HG02943 (cell line): ENCODE results near the gene POFUT2.
"Not testable (repeated sequence)": the region's sequence is repeated elsewhere in the genome, so short reads cannot be mapped to it uniquely, and the experiment has no call there.

Experiments used
- ATAC-seq: cut with Tn5 transposase; IDR thresholded peaks from one replicate; pipeline ENCODE4 v1.9.1; 2021; ENCODE audit warnings: mild to moderate bottlenecking, low read depth, moderate library complexity; ENCODE audit not compliant: unreplicated experiment

The POFUT2 gene

GRCh38 chr21:45326891-45327440 is 39.3 kb upstream of the POFUT2 start:
- ATAC-seq: no peak

DNA sequence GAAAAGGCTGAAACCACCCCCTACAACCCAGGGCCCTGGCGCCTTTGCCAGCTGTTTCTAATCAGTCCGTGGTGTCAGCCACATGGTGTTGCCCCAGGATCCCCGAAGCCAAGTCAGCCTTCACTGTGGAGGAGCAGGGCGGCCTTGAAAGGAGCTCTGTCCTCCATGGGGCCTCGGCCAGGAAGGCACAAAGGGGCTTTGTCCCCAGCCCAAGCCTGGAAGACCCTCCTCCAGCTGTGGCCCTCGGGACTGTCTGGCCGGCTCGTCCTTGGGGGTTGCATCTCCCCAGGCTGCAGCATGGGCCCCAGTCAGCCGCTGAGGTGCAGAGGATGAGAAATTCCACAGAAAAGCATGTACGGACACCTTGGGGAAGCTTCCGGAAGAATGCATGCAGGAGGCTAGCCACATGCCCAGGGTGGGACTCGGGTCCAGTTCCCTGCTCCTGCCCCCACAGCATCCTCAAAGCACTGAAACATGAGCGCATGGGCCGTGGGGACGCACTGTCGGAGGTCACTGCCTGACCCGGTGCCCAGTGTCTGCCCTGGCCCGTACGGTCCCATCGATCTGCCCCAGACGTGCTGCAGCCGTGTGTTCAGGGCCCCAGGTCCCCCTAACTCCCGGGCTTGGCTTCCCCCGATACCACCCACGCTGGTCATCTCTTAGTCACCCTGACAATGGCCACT is 38.6 kb upstream of the POFUT2 start:
- no peak for ATAC-seq

GRCh38 chr21:45325206-45326168 is 37.8 kb upstream of the POFUT2 start:
- no peak for ATAC-seq

- no peak for ATAC-seq
These were observed 37.0 kb upstream of the POFUT2 start for GRCh38 chr21:45324489-45325205.

DNA sequence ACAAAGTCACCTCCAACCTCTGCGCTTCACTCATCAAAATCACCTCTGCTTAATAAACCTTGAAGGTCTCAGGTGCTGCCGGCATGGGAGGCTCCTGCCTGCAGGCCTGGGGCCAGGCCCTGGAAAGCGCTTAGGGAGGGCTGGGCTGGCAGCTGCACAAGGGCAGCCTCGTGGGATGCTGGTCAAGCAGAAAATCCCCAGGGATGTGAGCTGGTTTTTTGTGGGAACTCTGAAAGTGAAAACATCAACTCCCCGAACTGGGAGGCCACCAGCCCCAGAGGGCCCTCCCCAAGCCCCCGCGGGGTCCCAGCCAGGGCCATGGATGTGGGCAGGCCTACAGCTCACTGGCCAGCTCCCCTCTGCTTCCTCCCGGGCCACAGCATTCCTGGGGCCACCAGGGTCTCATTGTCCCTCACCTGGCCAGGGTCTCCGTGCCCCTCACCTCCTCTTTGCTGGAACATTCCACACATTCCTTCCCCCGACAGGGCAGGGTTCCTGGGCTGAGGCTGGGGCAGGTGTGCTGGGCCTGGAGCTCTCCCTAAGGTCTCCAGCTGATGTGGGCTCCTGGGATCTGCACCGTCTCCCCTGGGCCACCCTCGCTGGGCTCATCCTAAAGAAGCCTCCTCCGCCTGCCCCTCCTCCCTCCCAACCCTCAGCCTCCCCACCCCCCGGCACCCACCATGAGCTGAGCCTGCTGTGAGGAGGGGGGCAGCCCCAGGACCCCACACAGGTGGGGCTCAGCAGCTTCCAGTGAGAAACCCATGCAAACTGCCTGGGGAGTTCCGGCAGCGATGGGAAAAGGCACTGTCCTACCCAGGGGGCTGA is 36.0 kb upstream of the POFUT2 start:
- no peak for ATAC-seq

GRCh38 chr21:45322960-45323461 is 35.3 kb upstream of the POFUT2 start:
- no peak for ATAC-seq

DNA sequence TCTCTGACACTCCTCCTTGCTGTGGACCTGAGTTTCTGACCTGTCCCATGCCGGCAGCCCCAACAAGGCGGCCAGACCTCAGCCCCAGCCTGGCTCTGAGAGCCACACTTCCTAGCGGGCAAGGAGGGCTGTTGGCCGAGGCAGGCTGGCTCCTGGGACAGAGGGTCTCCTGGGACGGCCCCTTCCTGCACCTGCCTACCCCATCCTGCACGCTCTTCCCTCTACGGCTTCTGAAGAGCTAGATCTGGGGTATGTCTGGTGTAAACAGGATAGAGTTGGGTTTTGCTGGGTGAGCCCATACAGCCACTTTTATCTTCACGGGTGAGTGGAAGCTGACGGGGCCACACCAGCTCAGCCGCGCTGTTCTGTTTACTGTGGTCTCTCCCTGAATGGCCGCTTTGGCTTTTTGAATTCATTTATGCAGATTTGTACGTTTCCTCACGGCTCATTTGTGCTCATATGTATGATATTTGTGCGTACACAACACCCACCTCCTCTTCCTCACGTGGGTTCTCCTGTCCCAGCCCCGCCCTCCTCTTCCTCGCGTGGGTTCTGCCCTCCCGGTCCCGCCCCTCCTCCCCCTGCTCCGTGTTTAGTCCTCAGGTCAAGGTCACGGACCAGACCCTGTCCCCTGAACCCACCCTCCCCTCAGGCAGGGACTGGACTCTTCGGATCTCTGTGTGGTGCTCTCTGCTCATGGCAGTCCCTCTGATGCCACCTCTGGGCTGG is 34.7 kb upstream of the POFUT2 start:
- no peak for ATAC-seq

DNA sequence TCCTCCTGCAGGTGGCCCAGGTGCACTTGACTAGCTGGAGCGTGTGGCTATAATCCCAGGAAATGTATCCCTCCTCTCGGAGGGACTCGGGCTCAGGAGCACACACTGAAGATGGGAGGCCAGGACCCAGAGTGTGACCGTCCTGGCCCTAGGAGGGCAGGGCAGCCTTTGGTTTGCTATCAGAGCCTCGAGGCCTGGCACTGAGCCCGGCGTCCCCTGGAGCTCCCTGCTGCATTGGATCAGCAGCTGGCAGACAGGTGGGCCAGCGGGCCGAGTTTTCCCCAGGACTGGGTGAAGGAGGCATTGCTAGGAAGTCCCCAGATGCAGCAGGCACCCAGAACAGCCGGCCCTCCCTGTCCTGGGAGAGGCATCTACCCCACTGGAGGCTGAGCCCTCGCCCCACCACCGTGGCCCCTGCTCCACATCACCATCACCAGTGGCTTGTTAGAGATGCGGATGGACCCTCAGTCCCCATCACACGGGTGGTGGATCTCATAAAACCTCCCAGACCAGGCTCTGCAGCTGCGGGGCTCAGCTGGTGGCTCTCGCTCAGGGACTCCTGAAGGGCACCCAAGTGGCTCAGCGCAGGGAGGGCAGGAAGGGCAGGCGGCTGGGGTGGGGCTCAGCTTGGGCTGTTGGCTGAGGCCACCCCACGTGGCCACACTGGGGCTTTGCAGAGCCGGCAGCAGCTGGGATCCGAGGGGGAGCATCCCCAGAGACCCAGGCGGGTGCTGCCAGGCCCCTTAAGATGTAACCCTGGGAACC is 32.7 kb upstream of the POFUT2 start:
- no peak for ATAC-seq

- no peak for ATAC-seq
These were observed 31.9 kb upstream of the POFUT2 start for GRCh38 chr21:45319461-45320211.

GRCh38 chr21:45318556-45319404 is 31.1 kb upstream of the POFUT2 start:
- no peak for ATAC-seq

GRCh38 chr21:45318146-45318555 is 30.5 kb upstream of the POFUT2 start:
- ATAC-seq: no peak

GRCh38 chr21:45317398-45318145 is 29.9 kb upstream of the POFUT2 start:
- ATAC-seq: no peak

- ATAC-seq: no peak
These were observed 29.2 kb upstream of the POFUT2 start for GRCh38 chr21:45316871-45317397.

DNA sequence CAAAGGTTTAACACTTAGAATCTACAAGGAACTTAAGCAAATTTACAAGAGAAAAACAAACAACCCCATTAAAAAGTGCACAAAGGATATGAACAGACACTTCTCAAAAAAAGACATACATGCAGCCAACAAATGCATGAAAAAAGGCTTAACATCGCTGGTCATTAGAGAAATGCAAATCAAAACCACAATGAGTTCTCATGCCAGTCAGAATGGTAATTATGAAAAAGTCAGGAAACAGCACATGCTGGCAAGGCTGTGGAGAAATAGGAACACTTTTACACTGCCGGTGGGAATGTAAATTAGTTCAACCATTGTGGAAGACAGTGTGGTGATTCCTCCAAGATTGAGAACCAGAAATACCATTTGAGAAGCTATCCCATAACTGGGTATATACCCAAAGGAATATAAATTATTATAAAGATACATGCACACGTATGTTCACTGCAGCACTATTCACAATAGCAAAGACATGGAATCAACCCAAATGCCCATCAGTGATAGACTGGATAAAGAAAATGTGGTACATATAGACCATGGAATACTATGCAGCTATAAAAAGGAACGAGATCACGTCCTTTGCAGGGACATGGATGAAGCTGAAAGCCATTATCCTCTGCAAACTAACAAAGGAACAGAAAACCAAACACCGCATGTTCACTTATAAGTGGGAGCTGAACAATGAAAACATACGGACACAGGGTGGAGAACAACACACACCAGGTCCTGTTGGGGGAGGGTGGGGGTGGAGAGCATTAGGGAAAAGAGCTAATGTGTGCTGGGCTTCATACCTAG is 28.2 kb upstream of the POFUT2 start:
- ATAC-seq: not testable (repeated sequence)

GRCh38 chr21:45313682-45314081 is 26.0 kb upstream of the POFUT2 start:
- ATAC-seq: no peak
